HG02870 (cell line): ENCODE measurements around the gene CD72.
A peak's percentile ranks its signal among the peaks of the same experiment; 100 is the strongest.

ENCODE experiments used
- ATAC-seq: cut with Tn5 transposase; IDR thresholded peaks from one replicate; pipeline ENCODE4 v1.9.1; 2021; ENCODE audit warnings: mild to moderate bottlenecking, moderate library complexity; ENCODE audit not compliant: unreplicated experiment

Gene CD72

GRCh38 chr9:35618325-35618727, at the start of gene CD72:
Gene CD72, minus strand, starts transcription at chr9:35618413. Its CDS starts 110 bp downstream, at chr9:35618303.
- no peak for ATAC-seq

GRCh38 chr9:35667939-35668338, 49.7 kb upstream of the CD72 start:
- no peak for ATAC-seq

- no peak for ATAC-seq
Measured at GRCh38 chr9:35666549-35666948, 48.3 kb upstream of the CD72 start.

- no peak for ATAC-seq
Measured at GRCh38 chr9:35666045-35666444, 47.8 kb upstream of the CD72 start.

GRCh38 chr9:35665471-35665818, 47.2 kb upstream of the CD72 start:
- ATAC-seq = no peak

- peak; percentile 73 for ATAC-seq
Measured at GRCh38 chr9:35664531-35665470, 46.6 kb upstream of the CD72 start, which contains the start of gene ARHGEF39. Gene ARHGEF39, minus strand, starts transcription at chr9:35665195. Its CDS starts 26 bp downstream, at chr9:35665169.

GRCh38 chr9:35662437-35662836, 44.2 kb upstream of the CD72 start:
- no peak for ATAC-seq

- no peak for ATAC-seq
Measured at GRCh38 chr9:35661756-35662350, 43.6 kb upstream of the CD72 start.

- no peak for ATAC-seq
Measured at GRCh38 chr9:35660966-35661415, 42.8 kb upstream of the CD72 start.

- no peak for ATAC-seq
Measured at GRCh38 chr9:35659340-35659739, 41.1 kb upstream of the CD72 start.

- ATAC-seq = no peak
Measured at GRCh38 chr9:35658968-35659220, 40.7 kb upstream of the CD72 start.

GRCh38 chr9:35658137-35658967, 40.1 kb upstream of the CD72 start, which contains the start of gene CCDC107:
Gene CCDC107, plus strand, starts transcription at chr9:35658292. Its CDS starts 88 bp downstream, at chr9:35658380.
- peak; percentile 59 for ATAC-seq

GRCh38 chr9:35657546-35658136, 39.4 kb upstream of the CD72 start, which contains the start of gene RMRP:
Gene RMRP, minus strand, starts transcription at chr9:35658019.
- ATAC-seq = peak; percentile 87

- ATAC-seq = no peak
Measured at GRCh38 chr9:35656831-35657545, 38.8 kb upstream of the CD72 start.

GRCh38 chr9:35656348-35656747, 38.1 kb upstream of the CD72 start:
- ATAC-seq = no peak

- ATAC-seq = no peak
Measured at GRCh38 chr9:35653611-35654010, 35.4 kb upstream of the CD72 start.

- ATAC-seq = no peak
Measured at GRCh38 chr9:35652829-35653209, 34.6 kb upstream of the CD72 start.

- no peak for ATAC-seq
Measured at GRCh38 chr9:35651956-35652828, 34.0 kb upstream of the CD72 start.
